OCI-LY3 (cell line): ENCODE data around the gene ZDHHC13.

ENCODE experiments used
- CTCF ChIP-seq: fragments of 200-600, 300-600 bp; sonication (generic); IDR thresholded peaks from 2 replicates; pipeline ENCODE4 v1.5.1; 2014; ENCODE audit warnings: antibody characterized with exemption, low read length, low read depth
- EZH2phosphoT487 ChIP-seq: fragments of 200-600 bp; shearing (Covaris generic); IDR thresholded peaks from 2 replicates; pipeline ENCODE4 v1.6.1; 2018; ENCODE audit warnings: antibody characterized with exemption, mixed run types, low read depth

DNA sequence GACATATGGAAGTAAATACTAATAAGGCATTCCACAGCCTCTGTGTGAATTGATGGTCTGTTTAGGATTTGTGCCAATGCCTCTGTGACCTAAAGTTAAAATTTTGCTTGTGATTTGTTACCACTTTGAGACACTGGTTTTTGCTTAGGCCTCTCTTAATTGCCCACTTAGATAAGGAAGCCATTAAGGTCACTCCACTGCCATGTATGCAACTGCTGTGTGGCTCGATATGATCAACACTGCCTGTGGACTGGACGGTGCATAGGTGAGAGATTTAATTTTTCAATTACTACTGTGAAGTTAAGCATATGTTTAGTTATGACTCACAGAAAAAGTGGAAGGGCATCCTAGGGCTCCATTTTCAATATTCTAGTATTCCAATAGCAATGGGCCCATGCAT lies 47.9 kb downstream of the ZDHHC13 start:
- TF ChIP-seq CTCF: no peak
- no peak for TF ChIP-seq EZH2phosphoT487
